PFSK-1 (cell line): ENCODE results near the gene GOLPH3.

Source experiments
- POLR2AphosphoS5 ChIP-seq: IDR thresholded peaks from 2 replicates; pipeline ENCODE4 v1.6.1; 2012; ENCODE audit warnings: low read depth, mild to moderate bottlenecking, control low read depth, low read length, moderate library complexity
- SIN3A ChIP-seq: IDR thresholded peaks from 2 replicates; pipeline ENCODE4 v1.6.1; 2012; ENCODE audit warnings: mild to moderate bottlenecking, low read length, moderate library complexity, borderline replicate concordance; ENCODE audit not compliant: insufficient read depth

GRCh38 chr5:32135086-32135485 is 39.0 kb downstream of the GOLPH3 start:
- TF ChIP-seq POLR2AphosphoS5 (no peak), SIN3A (no peak)
